Renal cortex interstitium (tissue), 15 donors: ENCODE measurements around the gene LEPR. TPM values are rescaled to one million over a fixed set of nuclear protein-coding genes. Genes with fewer than 3 reads are reported as not detected.
"Not testable (repeated sequence)": the region's sequence is repeated elsewhere in the genome, so short reads cannot be mapped to it uniquely, and the experiment has no call there.

Source experiments
- DNase-seq, 11 donors: peaks; one replicate each; pipeline ENCODE4 v3.0.0-alpha.2; 2013; ENCODE audit warnings: low read depth in 9 of 11, low spot score in 4 of 11; ENCODE audit errors: extremely low read depth in 1 of 11
- long read RNA-seq, 16 experiments: transcript quantifications; one replicate each; lab custom pipeline, GENCODE V29; 2026
- polyA plus RNA-seq, 3 donors: library from polyadenylated mRNA; unstranded; fragments of 120-200 nt; gene quantifications; one replicate each; pipeline ENCODE4 v1.2.1, GENCODE V29; 2013; ENCODE audit not compliant: insufficient read length in 3 of 3

Gene LEPR
- polyA plus RNA-seq = 10 to 100 TPM in 1 of 3 donors, 1 to 10 TPM in 2; 7.7 to 11.7 (median 7.9) TPM
- long read RNA-seq, donor 1, partial matches to known transcripts = 103 of 103 reads
- long read RNA-seq, donor 1, other reads (novel, unspliced or antisense) = 0 of 103 reads
- long read RNA-seq, donor 2 = 0 reads
- long read RNA-seq, donor 3, partial matches to known transcripts = 8 of 8 reads
- long read RNA-seq, donor 3, other reads (novel, unspliced or antisense) = 0 of 8 reads
- long read RNA-seq, donor 4, partial matches to known transcripts = 30 of 30 reads
- long read RNA-seq, donor 4, other reads (novel, unspliced or antisense) = 0 of 30 reads
- long read RNA-seq, donor 5 = 0 reads
- long read RNA-seq, donor 6, full-length matches to known transcripts = 1 of 1 reads
- long read RNA-seq, donor 6, partial matches to known transcripts = 0 of 1 reads
- long read RNA-seq, donor 6, other reads (novel, unspliced or antisense) = 0 of 1 reads
- long read RNA-seq, donor 7 = 0 reads
- long read RNA-seq, donor 8 = 0 reads
- long read RNA-seq, donor 9 = 0 reads
- long read RNA-seq, donor 10 = 0 reads
- long read RNA-seq, donor 11, full-length matches to known transcripts = 1 of 1 reads
- long read RNA-seq, donor 11, partial matches to known transcripts = 0 of 1 reads
- long read RNA-seq, donor 11, other reads (novel, unspliced or antisense) = 0 of 1 reads
- long read RNA-seq, donor 12 = 0 reads
- long read RNA-seq, donor 13, full-length matches to known transcripts = 1 of 1 reads
- long read RNA-seq, donor 13, partial matches to known transcripts = 0 of 1 reads
- long read RNA-seq, donor 13, other reads (novel, unspliced or antisense) = 0 of 1 reads
- long read RNA-seq, donor 14, full-length matches to known transcripts = 1 of 1 reads
- long read RNA-seq, donor 14, partial matches to known transcripts = 0 of 1 reads
- long read RNA-seq, donor 14, other reads (novel, unspliced or antisense) = 0 of 1 reads
- long read RNA-seq, donor 15, full-length matches to known transcripts = 1 of 1 reads
- long read RNA-seq, donor 15, partial matches to known transcripts = 0 of 1 reads
- long read RNA-seq, donor 15, other reads (novel, unspliced or antisense) = 0 of 1 reads
- long read RNA-seq, donor 16, full-length matches to known transcripts = 2 of 26 reads
- long read RNA-seq, donor 16, partial matches to known transcripts = 24 of 26 reads
- long read RNA-seq, donor 16, other reads (novel, unspliced or antisense) = 0 of 26 reads

- peak in 4 of 11 donors; percentile 32 to 78 (median 54) for DNase-seq
Observed at GRCh38 chr1:65420590-65421350, at the start of gene LEPR, which contains the start of gene LEPROT. Gene LEPR (plus strand): TSS chr1:65420668. CDS start chr1:65565566, 144,898 bp downstream. Gene LEPROT (plus strand): TSS chr1:65420668. CDS start chr1:65420725, 57 bp downstream.

DNA sequence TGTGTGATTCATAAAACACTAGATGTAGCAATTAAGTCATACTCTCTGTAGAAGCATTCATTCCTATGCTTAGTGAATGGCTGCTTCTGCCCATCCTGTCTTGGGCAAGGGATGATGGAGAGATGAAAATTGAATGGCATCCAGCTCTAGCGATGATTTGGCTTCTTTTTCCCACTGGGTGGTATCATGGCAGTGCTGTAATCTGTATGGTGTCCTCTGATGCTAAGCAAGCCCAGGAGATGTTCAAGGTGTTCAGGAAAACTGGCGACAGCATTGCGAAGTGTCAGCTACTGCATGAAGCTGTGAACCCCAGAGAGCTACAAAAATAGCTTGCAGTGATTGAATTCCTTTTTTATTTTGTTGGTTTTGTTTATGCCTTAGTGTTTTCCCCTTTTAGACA, 48.9 kb upstream of the LEPR start:
- no peak for DNase-seq

DNA sequence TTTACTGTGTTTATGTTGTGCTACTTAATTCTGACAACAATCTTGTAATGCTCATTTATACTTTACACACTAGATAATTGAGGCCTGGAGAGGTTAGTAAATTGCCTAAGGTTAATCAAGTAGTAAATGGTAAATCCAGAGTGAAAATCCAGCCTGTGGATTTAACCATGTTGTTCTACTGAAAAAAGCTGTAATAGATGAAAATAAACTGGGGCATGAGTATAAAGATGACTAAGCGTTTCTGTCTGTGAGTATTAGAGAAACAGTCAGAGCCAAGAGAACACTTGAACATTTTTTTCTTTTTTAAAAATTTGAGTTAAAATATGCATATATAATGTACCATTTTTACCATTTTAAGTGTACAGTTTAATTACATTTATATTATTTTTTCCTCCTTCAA, 47.9 kb upstream of the LEPR start:
- no peak for DNase-seq

- DNase-seq = no peak
Observed at GRCh38 chr1:65377496-65378246, 42.8 kb upstream of the LEPR start.

DNA sequence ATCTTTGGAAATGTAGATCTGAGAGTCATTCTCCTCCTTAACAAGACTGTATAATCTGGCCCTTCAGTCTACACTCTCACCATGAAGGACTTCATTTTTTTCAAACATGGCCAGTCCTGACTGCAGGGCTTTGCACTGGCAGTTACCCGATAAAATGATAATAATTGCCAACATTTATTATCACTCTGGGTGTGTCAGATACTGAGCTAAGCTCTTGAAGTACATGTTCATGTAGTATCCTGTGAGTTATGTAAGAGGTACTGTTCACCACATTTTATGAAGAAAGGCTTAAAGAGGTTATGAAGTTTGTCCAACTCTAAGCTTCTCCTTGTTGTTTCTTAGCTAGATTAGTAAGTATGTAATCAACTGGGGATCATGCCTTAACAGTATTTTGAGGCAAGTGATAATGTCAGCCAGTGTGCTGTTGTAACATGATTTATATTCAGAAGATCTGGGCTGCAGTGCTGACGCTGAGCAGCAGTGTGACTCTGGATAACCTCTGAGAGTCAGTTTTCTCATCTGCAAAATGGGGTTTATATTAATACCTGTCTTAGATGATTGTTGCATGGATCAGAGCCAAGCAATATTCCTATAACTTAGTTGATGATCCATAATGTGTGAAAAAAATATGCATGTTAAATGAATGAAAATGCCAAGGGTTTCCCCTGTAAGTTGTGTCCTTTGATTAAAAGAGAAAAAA, 42.1 kb upstream of the LEPR start:
- no peak for DNase-seq

GRCh38 chr1:65384426-65384825, 36.0 kb upstream of the LEPR start:
- not testable (repeated sequence) for DNase-seq

DNA sequence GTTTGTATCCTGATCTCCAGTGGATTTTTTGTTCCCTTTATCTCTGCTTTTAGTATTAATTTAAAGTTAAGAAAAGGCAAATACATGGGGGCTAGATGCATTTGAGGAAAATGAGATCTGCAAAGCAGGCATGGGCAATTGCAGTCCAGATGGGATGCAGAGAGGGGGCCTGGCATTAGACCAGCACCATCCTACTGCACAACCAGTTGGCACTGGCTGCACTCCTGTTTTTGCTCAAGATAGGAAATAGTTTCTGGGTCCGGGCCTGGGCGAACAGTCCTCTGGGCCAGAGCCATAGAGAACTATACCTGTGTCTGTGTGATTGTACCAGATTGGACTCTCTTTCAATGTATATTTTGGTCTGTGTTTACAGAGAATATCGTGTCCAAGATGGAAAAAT, 34.0 kb upstream of the LEPR start:
- DNase-seq = no peak

DNA sequence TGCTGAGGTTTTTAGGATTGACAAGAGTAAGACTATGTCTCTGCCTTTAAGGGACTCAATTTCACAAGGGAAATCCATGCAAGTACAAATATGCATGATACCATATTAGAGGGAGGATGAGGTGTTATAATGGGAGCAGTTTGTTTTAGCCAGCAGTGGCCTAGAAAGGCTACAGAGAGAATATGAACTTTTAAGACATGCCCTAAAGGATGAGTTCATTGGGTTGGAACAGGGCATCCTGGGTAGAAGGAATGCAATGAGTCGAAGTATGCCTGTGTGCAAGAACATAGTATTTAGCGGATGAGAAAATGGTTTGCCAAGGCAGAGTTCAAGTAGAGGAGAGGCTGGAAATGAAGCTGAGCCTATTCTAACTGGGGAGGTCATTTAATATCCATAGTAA, 32.6 kb upstream of the LEPR start:
- no peak for DNase-seq

DNA sequence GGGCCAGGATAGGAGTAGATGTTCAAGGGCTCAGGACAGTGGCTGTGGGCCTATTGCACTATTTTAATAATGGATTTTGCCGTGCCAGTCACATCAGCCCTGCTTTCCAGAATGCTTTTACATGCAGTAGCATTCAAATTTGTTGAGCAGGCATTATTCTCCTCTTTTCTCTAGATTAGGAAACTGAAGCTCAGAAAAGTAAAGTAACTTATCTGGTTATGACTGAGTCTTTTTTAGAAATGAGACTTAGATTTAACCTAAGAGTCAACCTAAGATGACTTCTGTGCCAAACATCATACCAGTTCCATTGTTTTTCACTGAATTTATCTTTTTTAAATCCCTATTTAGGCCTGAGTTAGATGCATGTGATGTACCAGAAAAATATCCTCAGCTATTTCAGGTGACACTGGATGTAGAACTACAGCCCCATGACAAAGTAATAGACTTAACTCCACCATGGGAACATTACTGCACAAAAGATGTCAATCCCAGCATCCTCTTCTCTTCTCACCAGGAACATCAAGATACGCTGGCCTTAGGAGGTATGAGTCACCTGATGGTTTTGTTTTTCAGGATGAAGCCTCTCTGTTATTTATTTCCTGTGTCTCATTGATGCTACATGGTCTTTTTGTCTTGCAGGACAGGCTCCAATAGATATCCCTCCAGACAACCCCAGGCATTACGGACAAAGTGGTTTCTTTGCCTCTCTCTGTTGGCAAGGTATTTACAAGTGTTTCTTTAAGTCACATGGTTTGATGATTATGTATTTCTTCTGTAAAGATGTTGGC, 31.4 kb upstream of the LEPR start:
- no peak for DNase-seq

DNA sequence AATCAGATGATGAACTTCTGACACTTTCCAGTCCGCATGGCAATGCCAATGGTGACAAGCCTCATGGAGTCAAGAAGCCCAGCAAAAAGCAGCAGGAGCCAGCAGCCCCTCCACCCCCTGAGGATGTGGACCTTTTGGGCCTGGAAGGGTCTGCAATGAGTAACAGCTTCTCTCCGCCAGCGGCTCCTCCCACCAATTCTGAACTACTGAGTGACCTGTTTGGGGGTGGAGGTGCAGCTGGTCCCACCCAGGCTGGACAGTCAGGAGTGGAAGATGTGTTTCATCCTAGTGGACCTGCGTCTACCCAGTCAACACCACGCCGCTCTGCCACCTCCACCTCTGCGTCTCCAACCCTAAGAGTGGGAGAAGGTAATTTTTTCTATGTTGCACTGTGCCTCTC, 28.0 kb upstream of the LEPR start:
- no peak for DNase-seq

DNA sequence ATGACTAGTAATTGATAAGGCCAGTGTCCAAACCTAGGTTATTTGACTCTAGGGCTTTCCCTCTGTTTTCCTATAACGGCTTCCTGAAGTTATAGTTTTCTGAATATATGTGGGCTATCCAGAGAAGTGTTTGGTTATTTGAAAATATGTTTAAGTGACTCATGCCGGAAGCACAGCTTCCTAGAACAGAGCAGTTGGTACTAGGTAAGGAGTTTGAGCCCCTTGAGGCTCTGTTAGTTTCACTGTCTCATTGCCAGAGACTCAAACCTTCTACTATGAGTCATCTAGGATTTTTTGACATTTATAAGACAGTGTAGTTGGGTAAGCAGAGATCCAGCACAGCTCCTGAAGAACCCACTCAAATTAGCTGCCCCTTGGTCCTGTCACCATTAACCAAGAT, 27.1 kb upstream of the LEPR start:
- DNase-seq = no peak

DNA sequence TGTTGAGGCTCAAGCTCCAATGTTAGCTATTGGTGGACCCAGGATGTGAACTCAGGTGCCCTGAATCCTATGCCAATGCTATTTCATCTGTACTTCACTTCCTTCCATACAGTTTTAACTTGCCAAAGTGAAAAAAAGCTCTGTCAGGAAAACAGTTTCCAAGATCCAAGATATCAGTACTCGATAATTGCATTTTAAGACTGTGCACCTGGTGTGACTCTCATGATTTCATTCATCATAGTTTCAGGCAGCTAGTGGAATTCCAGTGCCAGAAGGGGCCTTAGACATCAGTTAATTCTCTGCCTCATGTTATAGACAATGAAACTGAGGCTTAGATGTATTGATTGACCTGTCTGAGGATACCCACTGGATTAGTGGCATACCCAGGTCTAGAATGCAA, 26.5 kb upstream of the LEPR start:
- DNase-seq = no peak

DNA sequence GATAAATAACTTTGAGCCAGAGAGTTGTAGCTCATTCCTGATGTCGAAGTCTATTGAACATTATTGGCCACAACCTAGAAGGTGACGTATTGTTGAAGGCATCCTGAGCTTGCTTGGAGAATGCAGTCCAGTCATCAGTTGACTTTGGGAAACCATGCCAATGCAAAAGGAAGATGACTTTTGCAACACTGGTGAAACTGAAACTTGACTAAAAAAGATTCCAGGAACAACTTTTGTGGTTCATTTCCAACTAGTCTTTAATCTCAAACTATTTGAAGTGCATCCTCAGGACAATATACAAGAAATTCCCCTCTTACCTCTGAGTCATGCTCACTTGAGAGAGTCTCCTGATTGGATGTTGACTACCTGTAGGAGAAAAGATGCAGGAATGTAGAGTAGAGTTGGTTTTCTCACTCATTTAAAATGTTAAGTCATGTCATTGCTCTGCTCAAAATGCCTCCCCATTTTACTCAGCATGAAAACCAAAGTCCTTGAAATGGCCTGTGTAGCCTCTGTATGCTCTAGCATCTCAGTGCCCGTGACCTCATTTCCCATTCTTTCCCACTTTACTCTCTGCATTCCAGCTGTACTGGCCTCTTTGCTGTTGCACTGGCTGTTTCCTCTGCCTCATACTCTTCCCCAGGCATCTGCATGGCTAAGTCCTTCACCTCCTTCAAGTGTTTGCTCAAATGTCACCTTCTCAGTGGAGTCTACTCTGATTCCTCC, 24.4 kb upstream of the LEPR start:
- DNase-seq = no peak

GRCh38 chr1:65398083-65398482, 22.4 kb upstream of the LEPR start:
- DNase-seq = no peak

DNA sequence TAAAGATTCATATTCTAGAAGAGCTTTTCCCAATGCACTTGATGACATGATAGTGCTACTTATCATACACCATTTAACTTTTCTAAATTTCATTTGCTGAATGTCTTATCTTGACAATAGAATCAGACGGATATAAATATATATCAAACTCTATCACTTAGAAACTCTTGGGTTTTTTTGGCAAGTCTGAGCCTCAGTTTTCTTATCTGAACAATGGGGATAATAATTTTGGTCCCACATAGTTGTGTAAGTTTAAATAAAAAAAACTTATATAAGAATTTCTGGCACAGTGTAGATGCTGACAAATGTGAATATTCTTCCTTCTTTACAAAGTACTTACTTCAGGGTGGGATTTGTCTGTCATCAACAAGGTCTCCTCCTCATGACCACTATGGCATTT, 21.5 kb upstream of the LEPR start:
- no peak for DNase-seq

DNA sequence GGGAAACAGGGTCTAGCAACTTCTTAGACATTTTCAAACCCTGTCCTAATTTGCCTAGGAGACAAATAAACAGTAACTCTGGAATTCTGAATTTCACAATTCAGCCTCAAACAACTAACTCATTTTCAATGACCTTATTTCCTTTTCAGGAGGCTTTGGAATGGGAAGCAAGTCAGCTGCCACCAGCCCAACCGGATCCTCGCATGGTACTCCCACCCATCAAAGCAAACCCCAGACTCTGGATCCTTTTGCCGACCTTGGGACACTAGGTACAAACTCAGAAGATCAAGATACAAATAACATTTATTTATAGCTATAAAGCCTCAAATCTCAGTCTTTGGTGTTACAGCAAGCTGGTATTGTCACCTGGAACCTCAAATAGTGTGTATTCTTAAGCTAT, 18.9 kb upstream of the LEPR start:
- no peak for DNase-seq
